Breast epithelium (tissue), 4 donors: ENCODE measurements around the gene SAFB2. TPM values are rescaled to one million over a fixed set of nuclear protein-coding genes. Genes with fewer than 3 reads are reported as not detected.

Experiments used
- DNase-seq, 2 donors: peaks; one replicate each; pipeline ENCODE4 v3.0.0-alpha.2; 2019; ENCODE audit warnings: low spot score in 2 of 2
- H3K27ac ChIP-seq, 2 donors: fragments of 200-600 bp; sonication (generic) in 1 of 2; one replicate each; pipeline ENCODE4 v1.5.1; 2016 to 2019; ENCODE audit warnings: mild to moderate bottlenecking in 1 of 2
- H3K27me3 ChIP-seq, 2 donors: fragments of 200-600 bp; sonication (generic) in 1 of 2; one replicate each; pipeline versions ENCODE4 v1.5.1 to v1.6.0; 2017 to 2019; ENCODE audit warnings: control low read depth in 1 of 2, mild to moderate bottlenecking in 1 of 2
- H3K36me3 ChIP-seq: fragments of 200-600 bp; one replicate; pipeline ENCODE4 v1.5.1; 2019
- H3K4me1 ChIP-seq, 2 donors: fragments of 200-600 bp; sonication (generic); one replicate each; pipeline ENCODE4 v1.5.1; 2016 to 2019; ENCODE audit warnings: control low read depth in 1 of 2
- H3K4me3 ChIP-seq, 3 donors: fragments of 200-600 bp; sonication (generic); 1 replicate in 2 of 3; 2 replicates in 1 of 3; pipeline ENCODE4 v1.5.1; 2016 to 2019; ENCODE audit warnings: mild to moderate bottlenecking in 3 of 3, moderate library complexity in 2 of 3
- H3K9me3 ChIP-seq, 2 donors: fragments of 200-600 bp; sonication (generic) in 1 of 2; one replicate each; pipeline ENCODE4 v1.5.1; 2016 to 2019; ENCODE audit warnings: control low read depth in 1 of 2
- POLR2A ChIP-seq: fragments of 450-650 bp; IDR thresholded peaks from one replicate; pipeline ENCODE4 v1.6.1; 2016; ENCODE audit warnings: antibody characterized with exemption, mild to moderate bottlenecking, moderate library complexity
- POLR2AphosphoS5 ChIP-seq, 3 donors: sonication (generic); formaldehyde crosslinking; IDR thresholded peaks; one replicate each; pipeline ENCODE4 v1.6.1; 2017; ENCODE audit warnings: antibody characterized with exemption in 3 of 3
- intact Hi-C: fragments of 100-400 bp; cut with DNase I; formaldehyde crosslinking; loops from one replicate; pipeline ENCODE4 v1.15.1; 2023; ENCODE audit warnings: low total_unique reads
- total RNA-seq, 3 donors: library from RNA; depleted of rRNA; stranded (reverse); fragments of >200 nt; gene quantifications; one replicate each; pipeline ENCODE4 v1.1.0, GENCODE V29; 2016
- TF ChIP-seq, protein P1 (sequence below), 3 donors: fragments of 450-650 bp; IDR thresholded peaks; one replicate each; pipeline ENCODE4 v1.5.1; 2016 to 2017; ENCODE audit warnings: antibody characterized with exemption in 3 of 3, mild to moderate bottlenecking in 3 of 3, moderate library complexity in 3 of 3

Gene SAFB2
- total RNA-seq, 3 donors from 2014 or later = 46.4 to 68.8 (median 62.1) TPM

DNA sequence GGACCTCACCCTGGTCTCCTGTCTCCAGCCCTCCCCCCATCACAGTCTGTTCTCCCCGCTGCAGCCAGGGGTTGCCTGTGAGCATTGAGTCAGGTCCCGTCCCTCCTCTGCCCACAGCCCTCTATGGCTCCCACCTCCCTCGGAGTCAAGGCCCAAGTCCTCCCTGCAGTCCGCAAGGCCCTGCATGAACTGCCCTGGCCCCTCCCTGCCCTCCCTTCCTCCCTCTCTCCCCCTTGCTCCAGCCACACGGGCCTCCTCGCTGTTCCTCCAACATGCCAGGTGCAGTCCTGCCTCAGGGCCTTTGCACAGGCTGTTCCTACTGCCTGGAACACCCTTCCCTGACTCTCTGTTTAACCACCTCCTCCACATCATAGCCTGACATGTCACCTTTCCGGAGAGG, 57.6 kb downstream of the SAFB2 start:
- Histone ChIP-seq H3K36me3 (no peaks in the 10 kb centered on the region), H3K9me3 (peaks cover 10 to 11% of the 10 kb centered on the region in 2 donors), H3K27me3 (peaks cover 0 to 14% of the 10 kb centered on the region in 2 donors), H3K4me1 (no peaks in the 10 kb centered on the region), H3K4me3 (no peak overlapping the region), H3K27ac (no peak overlapping the region)
- intact Hi-C loops = loop anchor here (10.0 kb wide), 1 partner anchor 1010 kb away; the partner anchor contains the start of gene SEMA6B
- DNase-seq = no peak
- TF ChIP-seq POLR2A (no peak), POLR2AphosphoS5 (IDR thresholded peaks at IDR 0.05) (no peak)
- TF ChIP-seq, protein P1, sequence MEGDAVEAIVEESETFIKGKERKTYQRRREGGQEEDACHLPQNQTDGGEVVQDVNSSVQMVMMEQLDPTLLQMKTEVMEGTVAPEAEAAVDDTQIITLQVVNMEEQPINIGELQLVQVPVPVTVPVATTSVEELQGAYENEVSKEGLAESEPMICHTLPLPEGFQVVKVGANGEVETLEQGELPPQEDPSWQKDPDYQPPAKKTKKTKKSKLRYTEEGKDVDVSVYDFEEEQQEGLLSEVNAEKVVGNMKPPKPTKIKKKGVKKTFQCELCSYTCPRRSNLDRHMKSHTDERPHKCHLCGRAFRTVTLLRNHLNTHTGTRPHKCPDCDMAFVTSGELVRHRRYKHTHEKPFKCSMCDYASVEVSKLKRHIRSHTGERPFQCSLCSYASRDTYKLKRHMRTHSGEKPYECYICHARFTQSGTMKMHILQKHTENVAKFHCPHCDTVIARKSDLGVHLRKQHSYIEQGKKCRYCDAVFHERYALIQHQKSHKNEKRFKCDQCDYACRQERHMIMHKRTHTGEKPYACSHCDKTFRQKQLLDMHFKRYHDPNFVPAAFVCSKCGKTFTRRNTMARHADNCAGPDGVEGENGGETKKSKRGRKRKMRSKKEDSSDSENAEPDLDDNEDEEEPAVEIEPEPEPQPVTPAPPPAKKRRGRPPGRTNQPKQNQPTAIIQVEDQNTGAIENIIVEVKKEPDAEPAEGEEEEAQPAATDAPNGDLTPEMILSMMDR (IDR thresholded peaks at IDR 0.05) = no peak

DNA sequence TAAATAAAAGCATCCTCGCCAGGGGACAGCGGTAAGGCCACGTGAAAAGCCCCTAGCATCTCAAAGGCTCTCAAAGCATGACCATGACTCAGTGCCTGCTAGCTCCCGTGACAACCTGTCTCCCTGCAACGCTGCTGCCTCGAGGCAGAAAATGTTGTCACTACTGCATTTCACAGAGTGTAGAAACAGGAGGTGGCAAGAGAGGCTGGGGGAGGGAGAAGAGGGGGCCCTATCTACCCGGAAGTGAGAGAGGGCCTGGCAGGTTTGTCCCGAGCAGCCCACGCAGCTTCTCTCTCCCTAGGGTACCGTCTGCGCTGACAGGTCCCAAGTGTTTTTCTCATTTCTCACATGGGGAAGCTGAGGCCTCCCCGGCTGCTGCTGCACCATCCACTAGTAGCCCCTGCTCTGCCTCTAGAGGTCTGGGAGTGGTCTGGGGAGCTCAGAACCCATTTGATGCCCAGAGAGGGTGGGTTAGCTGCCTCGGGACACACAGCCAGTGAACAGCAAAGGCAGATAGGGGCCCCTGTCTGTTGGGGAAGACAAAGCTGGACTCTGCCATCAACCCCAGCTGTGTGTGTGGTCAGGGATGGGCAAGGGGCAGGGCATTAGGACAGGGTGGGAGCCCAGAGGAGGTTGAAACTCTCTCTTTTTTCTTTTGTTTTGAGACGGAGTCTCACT, 58.5 kb downstream of the SAFB2 start:
- intact Hi-C loops = loop anchor here (10.0 kb wide), 1 partner anchor 1009 kb away; the partner anchor contains the start of gene SEMA6B
- Histone ChIP-seq H3K9me3 (peaks cover 10 to 11% of the 10 kb centered on the region in 2 donors), H3K4me1 (no peaks in the 10 kb centered on the region), H3K4me3 (no peak overlapping the region), H3K27me3 (peaks cover 0 to 14% of the 10 kb centered on the region in 2 donors), H3K27ac (no peak overlapping the region), H3K36me3 (no peaks in the 10 kb centered on the region)
- DNase-seq = peak in 1 of 2 donors; percentile 50
- TF ChIP-seq POLR2A = no peak
- no peak for TF ChIP-seq POLR2AphosphoS5 (IDR thresholded peaks at IDR 0.05)
- TF ChIP-seq, protein P1 (IDR thresholded peaks at IDR 0.05) = no peak

DNA sequence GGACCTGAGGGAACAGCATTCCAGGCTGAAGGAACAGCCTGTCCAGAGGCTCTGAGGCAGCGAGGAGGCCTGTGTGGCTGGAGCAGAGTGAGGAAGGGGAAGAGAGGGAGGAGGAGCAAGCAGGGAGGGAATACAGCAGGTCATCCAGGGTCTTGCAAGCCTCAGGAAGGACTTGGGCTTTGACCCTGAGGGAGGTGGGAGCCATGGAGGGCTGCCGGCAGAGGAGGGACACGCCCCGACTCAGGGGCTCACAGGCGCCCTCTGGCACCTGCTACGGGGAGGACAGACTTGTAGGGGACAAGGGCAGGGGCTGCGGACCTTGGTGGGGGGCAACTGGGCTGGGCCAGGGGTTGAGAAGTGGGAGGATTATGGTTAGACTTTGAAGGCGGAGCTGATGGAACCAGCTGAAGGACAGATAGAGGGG, 59.6 kb downstream of the SAFB2 start:
- Histone ChIP-seq H3K4me1 (no peaks in the 10 kb centered on the region), H3K4me3 (no peak overlapping the region), H3K9me3 (peaks cover 10 to 11% of the 10 kb centered on the region in 2 donors), H3K27ac (no peak overlapping the region), H3K36me3 (no peaks in the 10 kb centered on the region), H3K27me3 (peaks cover 0 to 11% of the 10 kb centered on the region in 2 donors)
- no peak for DNase-seq
- intact Hi-C loops = loop anchor here (10.0 kb wide), 1 partner anchor 1008 kb away; the partner anchor contains the start of gene SEMA6B
- TF ChIP-seq, protein P1 (IDR thresholded peaks at IDR 0.05) = no peak
- TF ChIP-seq POLR2AphosphoS5 (IDR thresholded peaks at IDR 0.05) (no peak), POLR2A (no peak)

DNA sequence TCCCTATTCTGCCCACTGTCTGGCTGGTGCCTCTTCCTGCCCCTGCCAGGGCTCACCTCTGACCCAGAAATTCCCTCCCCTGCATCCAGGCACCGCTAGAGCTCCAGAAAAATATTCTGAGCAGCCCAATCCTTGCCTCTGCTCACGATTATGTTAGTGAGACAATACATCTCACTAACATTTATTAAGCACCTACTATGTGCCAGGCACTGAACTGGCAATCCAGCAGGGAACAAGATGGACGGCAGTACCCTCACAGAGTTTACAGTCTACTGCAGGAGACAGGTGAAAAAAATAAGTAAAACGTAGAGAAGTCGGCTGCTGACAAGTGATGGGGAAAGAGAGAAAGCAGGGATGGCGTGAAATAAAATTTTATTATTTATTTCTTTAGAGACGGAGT, 60.3 kb downstream of the SAFB2 start:
- TF ChIP-seq, protein P1 (IDR thresholded peaks at IDR 0.05) = no peak
- TF ChIP-seq POLR2A (no peak), POLR2AphosphoS5 (IDR thresholded peaks at IDR 0.05) (no peak)
- Histone ChIP-seq H3K36me3 (no peaks in the 10 kb centered on the region), H3K4me3 (no peak overlapping the region), H3K9me3 (peaks cover 10 to 11% of the 10 kb centered on the region in 2 donors), H3K27me3 (peaks cover 0 to 6% of the 10 kb centered on the region in 2 donors), H3K4me1 (no peaks in the 10 kb centered on the region), H3K27ac (no peak overlapping the region)
- intact Hi-C loops = loop anchor here (10.0 kb wide), 1 partner anchor 1007 kb away; the partner anchor contains the start of gene SEMA6B
- DNase-seq = no peak

DNA sequence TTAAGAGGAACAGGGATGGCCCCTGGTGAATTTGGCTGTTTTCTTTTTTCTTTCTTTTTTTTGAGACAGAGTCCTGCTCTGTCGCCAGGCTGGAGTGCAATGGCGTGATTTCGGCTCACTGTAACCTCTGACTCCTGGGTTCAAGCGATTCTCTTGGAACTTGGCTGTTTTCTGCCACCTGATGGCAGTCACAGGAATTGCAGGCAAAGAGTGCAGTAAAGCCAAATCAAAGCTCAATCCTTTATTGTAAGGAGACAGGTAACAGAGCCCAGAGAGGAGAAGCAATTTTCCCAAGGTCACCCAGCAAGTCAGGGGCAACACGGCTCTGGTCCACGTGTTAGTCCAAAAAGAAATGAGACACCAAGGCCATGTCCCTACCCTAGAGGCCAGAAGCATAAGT, 61.0 kb downstream of the SAFB2 start:
- intact Hi-C loops = loop anchor here (10.0 kb wide), 1 partner anchor 1007 kb away; the partner anchor contains the start of gene SEMA6B
- peaks cover 10 to 11% of the 10 kb centered on the region in 2 donors for H3K9me3 ChIP-seq
- no peak for TF ChIP-seq POLR2A
- TF ChIP-seq, protein P1 (IDR thresholded peaks at IDR 0.05) = no peak
- H3K4me1 ChIP-seq = no peaks in the 10 kb centered on the region
- no peak overlapping the region for H3K27ac ChIP-seq
- H3K4me3 ChIP-seq = no peak overlapping the region
- no peak for DNase-seq
- H3K36me3 ChIP-seq = no peaks in the 10 kb centered on the region
- peaks cover 0 to 4% of the 10 kb centered on the region in 2 donors for H3K27me3 ChIP-seq
